WERI-Rb-1 (cell line): ENCODE results near the gene INF2.

Experiments
- DNase-seq: peaks from one replicate; pipeline ENCODE4 v3.0.0-alpha.2; 2020
- H3K27ac ChIP-seq: fragments of 250-450 bp; sonication (Bioruptor Pico); 2 replicates; pipeline ENCODE4 v1.5.1; 2020; ENCODE audit warnings: mild to moderate bottlenecking, moderate library complexity
- H3K27me3 ChIP-seq: fragments of 250-450 bp; sonication (Bioruptor Pico); 2 replicates; pipeline ENCODE4 v1.5.1; 2021; ENCODE audit warnings: mild to moderate bottlenecking, low read depth, moderate library complexity; ENCODE audit not compliant: insufficient read depth, severe bottlenecking
- H3K36me3 ChIP-seq: fragments of 250-450 bp; sonication (Bioruptor Pico); 2 replicates; pipeline ENCODE4 v1.5.1; 2020; ENCODE audit warnings: mild to moderate bottlenecking, moderate library complexity
- H3K4me3 ChIP-seq: 2 replicates; pipeline ENCODE4 v1.5.1; 2011; ENCODE audit warnings: low read depth, mild to moderate bottlenecking, control low read depth, low read length
- H3K9me3 ChIP-seq: fragments of 250-450 bp; sonication (Bioruptor Pico); 2 replicates; pipeline ENCODE4 v1.5.1; 2021; ENCODE audit warnings: mild to moderate bottlenecking, moderate library complexity; ENCODE audit not compliant: severe bottlenecking
- CTCF ChIP-seq: IDR thresholded peaks from 2 replicates; pipeline ENCODE4 v1.5.1; 2011; ENCODE audit warnings: low read depth, mild to moderate bottlenecking, control low read depth, inconsistent platforms, low read length

INF2 gene

GRCh38 chr14:104732355-104732804, 43.0 kb downstream of the INF2 start:
- no peaks in the 10 kb centered on the region for H3K9me3 ChIP-seq
- no peak for TF ChIP-seq CTCF
- H3K27ac ChIP-seq: no peak overlapping the region
- H3K36me3 ChIP-seq: no peaks in the 10 kb centered on the region
- DNase-seq: no peak
- no peaks in the 10 kb centered on the region for H3K27me3 ChIP-seq
- no peak overlapping the region for H3K4me3 ChIP-seq

GRCh38 chr14:104732931-104733681, 43.7 kb downstream of the INF2 start:
- H3K27ac ChIP-seq: no peak overlapping the region
- TF ChIP-seq CTCF: no peak
- no peak for DNase-seq

GRCh38 chr14:104734051-104734587, 44.7 kb downstream of the INF2 start:
- Histone ChIP-seq H3K27ac (no peak overlapping the region), H3K36me3 (no peaks in the 10 kb centered on the region), H3K4me3 (no peak overlapping the region), H3K9me3 (no peaks in the 10 kb centered on the region), H3K27me3 (no peaks in the 10 kb centered on the region)
- TF ChIP-seq CTCF: no peak
- DNase-seq: no peak

More at GRCh38 chr14:104732931-104733681, 43.7 kb downstream of the INF2 start:
- no peaks in the 10 kb centered on the region for H3K27me3 ChIP-seq
- H3K4me3 ChIP-seq: no peak overlapping the region
- no peaks in the 10 kb centered on the region for H3K36me3 ChIP-seq
- H3K9me3 ChIP-seq: no peaks in the 10 kb centered on the region

- Histone ChIP-seq H3K9me3 (no peaks in the 10 kb centered on the region), H3K27ac (no peak overlapping the region), H3K36me3 (no peaks in the 10 kb centered on the region), H3K4me3 (no peak overlapping the region), H3K27me3 (no peaks in the 10 kb centered on the region)
- TF ChIP-seq CTCF: no peak
- DNase-seq: no peak
Measured at GRCh38 chr14:104734601-104734990, 45.2 kb downstream of the INF2 start.

- Histone ChIP-seq H3K27ac (no peak overlapping the region), H3K36me3 (no peaks in the 10 kb centered on the region)
Measured at GRCh38 chr14:104734991-104735779, 45.8 kb downstream of the INF2 start.

More at GRCh38 chr14:104734991-104735779, 45.8 kb downstream of the INF2 start:
- Histone ChIP-seq H3K4me3 (no peak overlapping the region), H3K27me3 (no peaks in the 10 kb centered on the region), H3K9me3 (no peaks in the 10 kb centered on the region)
- no peak for TF ChIP-seq CTCF
- DNase-seq: peak; percentile 66
